ENCODE results near the gene OTOA. TPM values are rescaled to one million over a fixed set of nuclear protein-coding genes. Genes with fewer than 3 reads are reported as not detected.
"Not testable (repeated sequence)": the region's sequence is repeated elsewhere in the genome, so short reads cannot be mapped to it uniquely, and the experiment has no call there.

The OTOA gene
- polyA plus RNA-seq, 1 experiment: not detected

DNA sequence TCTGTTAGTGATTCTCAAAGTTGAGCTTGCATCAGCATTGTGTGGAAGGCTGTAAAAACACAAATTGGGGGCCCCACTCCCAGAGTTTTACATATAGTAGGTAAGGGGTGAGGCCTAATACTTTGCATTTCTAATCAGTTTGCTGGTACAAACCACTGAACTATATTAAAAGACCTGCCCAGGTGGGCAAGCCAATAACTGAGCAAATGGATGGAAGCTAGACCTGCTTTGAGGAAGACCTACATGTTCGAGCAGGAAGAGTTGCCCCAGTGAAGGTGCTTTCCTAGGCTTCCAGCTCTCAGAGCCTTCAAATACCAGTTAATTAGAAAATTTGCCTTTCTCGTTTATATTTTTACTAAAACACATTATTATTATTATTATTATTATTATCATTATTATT is 56.8 kb downstream of the OTOA start:
- no peak overlapping the region for H3K27ac ChIP-seq (ENCODE audit: low read depth, low read length)
- no peak for TF ChIP-seq CTCF (IDR thresholded peaks at IDR 0.05; ENCODE audit: low read depth, low read length)
- CTCF ChIA-PET: interaction anchor here (1.0 kb wide), 1 partner anchor 12 kb away, joined by 3 read pairs; no protein-coding TSS in a partner anchor
- DNase-seq (ENCODE audit: low read depth, low spot score): no peak
- H3K4me3 ChIP-seq (ENCODE audit: low read depth, low read length): no peak overlapping the region
- POLR2A ChIA-PET: no interaction called here
- H3K9me3 ChIP-seq (ENCODE audit: control insufficient read depth, insufficient read depth, low read length): no peaks in the 10 kb centered on the region
- peaks cover 6% of the 10 kb centered on the region for H3K27me3 ChIP-seq (ENCODE audit: control insufficient read depth, insufficient read depth, low read length)

DNA sequence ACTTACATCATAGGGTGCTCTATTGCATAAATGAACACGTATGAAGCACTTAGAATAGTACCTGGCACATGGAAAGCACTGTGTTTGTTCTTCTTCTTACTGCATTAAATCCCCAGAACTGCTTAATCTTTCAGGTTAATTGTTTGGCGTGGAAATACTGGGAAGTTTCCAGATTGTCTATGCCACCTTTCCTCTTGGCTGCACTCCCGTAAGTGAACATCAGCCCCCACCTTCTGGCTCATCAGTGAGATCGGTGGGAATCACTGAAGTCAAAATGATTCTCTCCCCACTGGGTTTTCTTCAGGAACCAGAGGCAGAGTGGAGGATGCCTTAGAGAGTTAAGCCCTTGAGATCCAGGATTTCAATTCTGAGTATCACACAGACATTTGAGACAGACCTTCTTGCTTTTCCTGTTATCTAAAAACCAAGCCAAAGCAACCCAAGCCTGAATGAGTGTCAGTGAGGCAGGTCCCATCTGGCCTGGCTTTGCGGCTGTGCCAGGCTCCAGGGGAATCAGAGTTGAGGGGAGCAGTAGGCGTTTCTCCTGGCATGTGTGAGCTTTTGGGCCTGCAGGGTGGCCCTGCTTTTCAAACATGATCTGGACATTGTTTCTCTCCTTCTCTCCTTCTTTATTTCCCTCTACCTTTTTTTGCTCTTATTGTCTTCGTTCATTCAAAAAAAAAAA is 59.1 kb downstream of the OTOA start:
- no peak for DNase-seq (ENCODE audit: low read depth, low spot score)
- H3K27me3 ChIP-seq (ENCODE audit: control insufficient read depth, insufficient read depth, low read length): peaks cover 6% of the 10 kb centered on the region
- H3K4me3 ChIP-seq (ENCODE audit: low read depth, low read length): no peak overlapping the region
- TF ChIP-seq CTCF (IDR thresholded peaks at IDR 0.05; ENCODE audit: low read depth, low read length): no peak
- H3K9me3 ChIP-seq (ENCODE audit: control insufficient read depth, insufficient read depth, low read length): no peaks in the 10 kb centered on the region
- ChIA-PET CTCF (interaction anchor here (0.7 to 1.4 kb wide), 4 partner anchors 10 to 66 kb away, joined by 3 to 11 read pairs (median 4); no protein-coding TSS in a partner anchor), POLR2A (no interaction called here)
- H3K27ac ChIP-seq (ENCODE audit: low read depth, low read length): no peak overlapping the region

DNA sequence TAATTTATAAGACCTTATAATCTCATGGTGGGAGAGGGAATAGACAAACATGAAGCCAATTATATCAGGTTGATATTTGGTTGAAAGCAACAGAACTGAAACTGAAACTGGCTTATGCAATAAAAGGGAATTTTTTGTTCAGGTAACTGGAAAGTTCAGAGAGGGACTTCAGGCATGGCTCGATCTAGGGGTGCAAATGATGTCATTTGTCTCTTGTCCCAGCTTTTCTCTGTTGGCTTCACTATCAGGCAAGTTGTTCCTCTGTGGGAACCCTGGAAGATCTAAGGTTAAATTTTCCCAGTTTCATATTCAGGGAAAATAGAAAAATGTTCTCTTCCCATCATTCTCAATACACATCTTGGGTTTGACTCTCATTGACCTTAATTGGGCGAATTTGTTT is 59.8 kb downstream of the OTOA start:
- ChIA-PET POLR2A (no interaction called here), CTCF (interaction anchor here (0.7 to 1.0 kb wide), 2 partner anchors 11 to 15 kb away, joined by 3 to 5 read pairs; no protein-coding TSS in a partner anchor)

DNA sequence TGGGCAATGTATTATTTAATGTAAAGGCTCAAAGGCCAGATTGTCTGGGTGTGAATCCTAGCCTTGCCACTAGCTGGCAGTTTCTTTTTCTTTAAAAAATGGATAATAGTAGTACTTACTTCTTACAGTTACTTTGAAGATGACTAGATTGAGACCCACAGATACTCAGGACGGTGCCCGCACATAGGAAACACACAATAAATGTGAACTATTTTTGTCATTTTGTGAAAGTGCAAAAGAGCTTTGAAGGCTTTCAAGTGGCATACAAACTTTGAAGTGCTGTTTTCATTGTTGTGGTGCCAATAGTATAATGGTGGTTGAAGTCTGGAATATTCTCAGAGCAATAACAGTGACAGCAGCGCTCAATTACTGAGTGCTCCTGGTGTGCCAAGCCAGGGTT is 63.6 kb downstream of the OTOA start:
- H3K9me3 ChIP-seq (ENCODE audit: control insufficient read depth, insufficient read depth, low read length): no peaks in the 10 kb centered on the region
- ChIA-PET CTCF (no interaction called here), POLR2A (no interaction called here)
- peaks cover 3% of the 10 kb centered on the region for H3K27me3 ChIP-seq (ENCODE audit: control insufficient read depth, insufficient read depth, low read length)
- no peak for DNase-seq (ENCODE audit: low read depth, low spot score)
- no peak for TF ChIP-seq CTCF (IDR thresholded peaks at IDR 0.05; ENCODE audit: low read depth, low read length)
- no peak overlapping the region for H3K27ac ChIP-seq (ENCODE audit: low read depth, low read length)
- H3K4me3 ChIP-seq (ENCODE audit: low read depth, low read length): no peak overlapping the region

More for the DNA sequence above, 59.8 kb downstream of the OTOA start:
- TF ChIP-seq CTCF (IDR thresholded peaks at IDR 0.05; ENCODE audit: low read depth, low read length): no peak
- peaks cover 6% of the 10 kb centered on the region for H3K27me3 ChIP-seq (ENCODE audit: control insufficient read depth, insufficient read depth, low read length)
- H3K27ac ChIP-seq (ENCODE audit: low read depth, low read length): no peak overlapping the region
- no peak overlapping the region for H3K4me3 ChIP-seq (ENCODE audit: low read depth, low read length)
- no peaks in the 10 kb centered on the region for H3K9me3 ChIP-seq (ENCODE audit: control insufficient read depth, insufficient read depth, low read length)
- DNase-seq (ENCODE audit: low read depth, low spot score): no peak

GRCh38 chr16:21731233-21731632 is 67.5 kb downstream of the OTOA start:
- H3K9me3 ChIP-seq (ENCODE audit: control insufficient read depth, insufficient read depth, low read length); H3K27me3 ChIP-seq (ENCODE audit: control insufficient read depth, insufficient read depth, low read length); POLR2A ChIA-PET; H3K4me3 ChIP-seq (ENCODE audit: low read depth, low read length); DNase-seq (ENCODE audit: low read depth, low spot score); H3K27ac ChIP-seq (ENCODE audit: low read depth, low read length); CTCF ChIA-PET: not testable (repeated sequence)

DNA sequence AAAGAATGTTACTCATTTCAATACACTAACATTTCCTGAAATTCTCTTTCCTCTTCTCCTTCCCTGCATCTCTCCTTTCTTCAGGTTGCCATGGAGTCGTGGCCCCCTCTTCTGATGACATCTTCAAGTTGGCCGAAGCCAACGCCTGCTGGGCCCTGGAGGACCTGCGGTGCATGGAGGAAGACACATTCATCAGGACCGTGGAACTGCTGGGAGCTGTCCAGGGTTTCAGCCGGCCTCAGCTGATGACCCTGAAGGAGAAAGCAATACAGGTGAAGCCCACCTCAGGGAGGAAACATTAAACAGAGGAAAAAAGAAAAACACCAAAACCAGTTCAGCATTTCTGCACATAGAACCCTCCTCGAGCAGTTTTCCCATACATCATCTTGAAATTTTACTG is 76.9 kb downstream of the OTOA start:
- H3K27me3 ChIP-seq (ENCODE audit: control insufficient read depth, insufficient read depth, low read length); CTCF ChIA-PET; H3K9me3 ChIP-seq (ENCODE audit: control insufficient read depth, insufficient read depth, low read length); H3K27ac ChIP-seq (ENCODE audit: low read depth, low read length); POLR2A ChIA-PET; H3K4me3 ChIP-seq (ENCODE audit: low read depth, low read length); DNase-seq (ENCODE audit: low read depth, low spot score): not testable (repeated sequence)

GRCh38 chr16:21756192-21757079 is 92.7 kb downstream of the OTOA start:
- H3K27ac ChIP-seq (ENCODE audit: low read depth, low read length); DNase-seq (ENCODE audit: low read depth, low spot score); H3K27me3 ChIP-seq (ENCODE audit: control insufficient read depth, insufficient read depth, low read length); POLR2A ChIA-PET; H3K4me3 ChIP-seq (ENCODE audit: low read depth, low read length); H3K9me3 ChIP-seq (ENCODE audit: control insufficient read depth, insufficient read depth, low read length): not testable (repeated sequence)
- CTCF ChIA-PET: interaction anchor here (0.6 kb wide), 1 partner anchor 468 kb away, joined by 3 read pairs; no protein-coding TSS in a partner anchor

DNA sequence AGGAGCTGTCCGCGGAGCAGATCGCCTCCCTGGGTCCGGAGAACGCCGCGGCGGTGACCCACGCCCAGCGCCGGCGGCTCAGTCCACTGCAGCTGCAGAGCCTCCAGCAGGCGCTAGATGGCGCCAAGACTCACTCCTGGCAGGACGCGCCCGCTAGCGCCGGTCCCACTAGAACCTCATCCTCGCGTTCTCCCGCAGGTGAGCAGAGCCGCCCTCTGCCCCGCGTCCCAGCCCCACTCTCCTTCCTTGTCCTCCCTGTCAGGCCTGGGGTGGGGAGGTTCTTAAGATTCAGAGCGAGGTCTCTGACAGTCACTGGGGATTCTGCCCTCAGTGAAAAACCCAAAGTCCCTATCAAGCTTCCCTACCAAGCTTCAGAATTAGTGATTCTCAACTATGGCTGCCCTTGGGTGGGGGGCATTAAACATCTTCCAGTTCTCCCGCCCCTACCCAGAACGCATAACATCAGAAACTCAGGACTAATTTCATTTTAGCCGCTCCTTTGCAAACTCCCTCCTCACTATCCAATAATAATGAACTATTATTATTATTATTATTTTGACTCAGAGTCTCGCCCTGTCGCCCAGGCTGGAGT is 93.4 kb downstream of the OTOA start:
- POLR2A ChIA-PET; H3K4me3 ChIP-seq (ENCODE audit: low read depth, low read length); DNase-seq (ENCODE audit: low read depth, low spot score); H3K9me3 ChIP-seq (ENCODE audit: control insufficient read depth, insufficient read depth, low read length); H3K27me3 ChIP-seq (ENCODE audit: control insufficient read depth, insufficient read depth, low read length); H3K27ac ChIP-seq (ENCODE audit: low read depth, low read length): not testable (repeated sequence)
- CTCF ChIA-PET: interaction anchor here (0.6 kb wide), 1 partner anchor 467 kb away, joined by 3 read pairs; no protein-coding TSS in a partner anchor
